GM12873 (cell line): ENCODE results near the gene LCE3D.

Source experiments
- TF ChIP-seq, protein P1 (sequence below): IDR thresholded peaks from 2 replicates; pipeline ENCODE4 v1.5.1; 2012; ENCODE audit warnings: low read depth, mild to moderate bottlenecking, moderate library complexity, low read length, control low read depth; ENCODE audit not compliant: insufficient read depth; ENCODE audit errors: missing control alignments

Gene LCE3D

GRCh38 chr1:152580433-152580832 is at the start of gene LCE3D:
TSS of gene LCE3D (minus strand) at chr1:152580516. CDS start at chr1:152579936, 580 bp downstream.
- TF ChIP-seq, protein P1, sequence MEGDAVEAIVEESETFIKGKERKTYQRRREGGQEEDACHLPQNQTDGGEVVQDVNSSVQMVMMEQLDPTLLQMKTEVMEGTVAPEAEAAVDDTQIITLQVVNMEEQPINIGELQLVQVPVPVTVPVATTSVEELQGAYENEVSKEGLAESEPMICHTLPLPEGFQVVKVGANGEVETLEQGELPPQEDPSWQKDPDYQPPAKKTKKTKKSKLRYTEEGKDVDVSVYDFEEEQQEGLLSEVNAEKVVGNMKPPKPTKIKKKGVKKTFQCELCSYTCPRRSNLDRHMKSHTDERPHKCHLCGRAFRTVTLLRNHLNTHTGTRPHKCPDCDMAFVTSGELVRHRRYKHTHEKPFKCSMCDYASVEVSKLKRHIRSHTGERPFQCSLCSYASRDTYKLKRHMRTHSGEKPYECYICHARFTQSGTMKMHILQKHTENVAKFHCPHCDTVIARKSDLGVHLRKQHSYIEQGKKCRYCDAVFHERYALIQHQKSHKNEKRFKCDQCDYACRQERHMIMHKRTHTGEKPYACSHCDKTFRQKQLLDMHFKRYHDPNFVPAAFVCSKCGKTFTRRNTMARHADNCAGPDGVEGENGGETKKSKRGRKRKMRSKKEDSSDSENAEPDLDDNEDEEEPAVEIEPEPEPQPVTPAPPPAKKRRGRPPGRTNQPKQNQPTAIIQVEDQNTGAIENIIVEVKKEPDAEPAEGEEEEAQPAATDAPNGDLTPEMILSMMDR = no peak

GRCh38 chr1:152626744-152627143 is 46.4 kb upstream of the LCE3D start:
- TF ChIP-seq, protein P1 = no peak

GRCh38 chr1:152623203-152623844 is 43.0 kb upstream of the LCE3D start:
- TF ChIP-seq, protein P1 = peak; percentile 65

- TF ChIP-seq, protein P1 = no peak
These were observed 42.5 kb upstream of the LCE3D start, which contains the start of gene LCE3A for GRCh38 chr1:152622803-152623202. TSS of gene LCE3A (minus strand) at chr1:152623103. CDS start at chr1:152623103, 0 bp downstream.

- TF ChIP-seq, protein P1 = no peak
These were observed 41.7 kb upstream of the LCE3D start for GRCh38 chr1:152621993-152622392.

DNA sequence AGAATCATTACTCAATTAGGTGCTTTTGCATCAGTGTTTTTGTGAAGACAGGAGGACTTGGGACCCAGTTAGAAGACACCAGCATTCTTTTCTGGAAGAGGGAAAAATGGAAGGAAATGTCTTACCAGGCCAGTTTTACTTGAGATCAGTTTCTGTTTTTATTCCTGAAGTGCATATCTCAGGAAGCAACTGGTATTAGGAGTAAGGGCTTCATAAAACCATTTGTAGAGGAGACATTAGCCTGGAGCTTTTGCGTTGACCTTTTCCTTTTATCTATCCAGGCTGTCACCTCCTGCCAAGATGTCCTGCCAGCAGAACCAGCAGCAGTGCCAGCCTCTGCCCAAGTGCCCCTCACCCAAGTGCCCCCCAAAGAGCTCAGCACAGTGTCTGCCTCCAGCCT is 33.2 kb upstream of the LCE3D start, which contains the start of gene LCE3B:
LCE3B (plus strand) TSS at position 301 of the 400 bp plus-strand sequence; CDS start at position 301, 0 bp downstream.
- TF ChIP-seq, protein P1 = no peak

- TF ChIP-seq, protein P1 = no peak
These were observed 19.6 kb upstream of the LCE3D start, which contains the start of gene LCE3C for GRCh38 chr1:152599934-152600333. TSS of gene LCE3C (plus strand) at chr1:152600234. CDS start at chr1:152600732, 498 bp downstream.
